ENCODE measurements around the gene EFNB3. TPM values are rescaled to one million over a fixed set of nuclear protein-coding genes. Genes with fewer than 3 reads are reported as not detected.

The EFNB3 gene
- total and polyA plus RNA-seq, 7 donors = 0.09 to 0.37 (median 0.12) TPM; not detected in 2

- peaks cover 4% of the 10 kb centered on the region for H3K4me1 ChIP-seq
- H3K27me3 ChIP-seq (ENCODE audit: insufficient read depth in 3 of 3, low read length in 2 of 3) = peaks cover 0 to 86% (median 16%) of the 10 kb centered on the region in 3 donors
- H3K9me3 ChIP-seq = no peaks in the 10 kb centered on the region
- no peak for DNase-seq
- no peak for ATAC-seq
- intact Hi-C loops (cut with DNase I) = no loop called here
- 27% methylated on average over 8 to 9 of the region's 9 CpGs for WGBS, 3 donors
- H3K4me3 ChIP-seq = no peak overlapping the region
- H3K36me3 ChIP-seq (ENCODE audit: insufficient read depth in 1 of 2, low read depth in 1 of 2) = no peaks in the 10 kb centered on the region
- no peak overlapping the region for H3K27ac ChIP-seq
- TF ChIP-seq CTCF (IDR thresholded peaks at IDR 0.05) = no peak
These were observed 8.8 kb downstream of the EFNB3 start for GRCh38 chr17:7713782-7714181.

- H3K9me3 ChIP-seq = no peaks in the 10 kb centered on the region
- TF ChIP-seq CTCF (IDR thresholded peaks at IDR 0.05) = no peak
- 58 to 71% (median 59%) methylated on average over 10 of the region's 10 CpGs for WGBS, 3 donors
- H3K27me3 ChIP-seq (ENCODE audit: insufficient read depth in 3 of 3, low read length in 2 of 3) = peaks cover 0 to 79% (median 14%) of the 10 kb centered on the region in 3 donors
- no peak overlapping the region for H3K27ac ChIP-seq
- H3K4me3 ChIP-seq = no peak overlapping the region
- intact Hi-C loops (cut with DNase I) = no loop called here
- H3K36me3 ChIP-seq (ENCODE audit: insufficient read depth in 1 of 2, low read depth in 1 of 2) = no peaks in the 10 kb centered on the region
- DNase-seq (no peak), ATAC-seq (no peak)
- peaks cover 4% of the 10 kb centered on the region for H3K4me1 ChIP-seq
These were observed 10.0 kb downstream of the EFNB3 start for GRCh38 chr17:7714721-7715594.

- Histone ChIP-seq H3K9me3 (no peaks in the 10 kb centered on the region), H3K27ac (no peak overlapping the region), H3K4me3 (peak overlapping the region; percentile 65), H3K27me3 (ENCODE audit: insufficient read depth in 3 of 3, low read length in 2 of 3) (peaks cover 0 to 84% (median 14%) of the 10 kb centered on the region in 3 donors), H3K36me3 (ENCODE audit: insufficient read depth in 1 of 2, low read depth in 1 of 2) (no peaks in the 10 kb centered on the region), H3K4me1 (peaks cover 4% of the 10 kb centered on the region)
- no peak for TF ChIP-seq CTCF (IDR thresholded peaks at IDR 0.05)
- DNase-seq (no peak), ATAC-seq (no peak)
- intact Hi-C loops (cut with DNase I) = no loop called here
- 29 to 36% (median 32%) methylated on average over 20 of the region's 20 CpGs for WGBS, 3 donors
These were observed 11.2 kb downstream of the EFNB3 start for GRCh38 chr17:7715936-7716886.

GRCh38 chr17:7716901-7717755 is 12.1 kb downstream of the EFNB3 start, which contains the start of gene DNAH2:
Gene DNAH2, plus strand, starts transcription at chr17:7717744. Its CDS starts 1,991 bp downstream, at chr17:7719735.
- DNase-seq (peak; percentile 66 to 79), ATAC-seq (peak; percentile 71 to 91 (median 80))
- peaks cover 4% of the 10 kb centered on the region for H3K4me1 ChIP-seq
- WGBS, 3 donors = 0 to 1% (median 1%) methylated on average over 54 to 64 of the region's 64 CpGs
- H3K9me3 ChIP-seq = no peaks in the 10 kb centered on the region
- H3K27me3 ChIP-seq (ENCODE audit: insufficient read depth in 3 of 3, low read length in 2 of 3) = peaks cover 0 to 81% (median 12%) of the 10 kb centered on the region in 3 donors
- H3K4me3 ChIP-seq = peak within 1 kb of the TSS; percentile 65
- no peaks in the 10 kb centered on the region for H3K36me3 ChIP-seq (ENCODE audit: insufficient read depth in 1 of 2, low read depth in 1 of 2)
- intact Hi-C loops (cut with DNase I) = no loop called here
- peak; percentile 40 for TF ChIP-seq CTCF (IDR thresholded peaks at IDR 0.05)
- no peak within 1 kb of the TSS for H3K27ac ChIP-seq

All from psoas muscle (tissue), 8 donors.